Adipose tissue (tissue), 3 donors: ENCODE data around the gene C1orf21. TPM values are rescaled to one million over a fixed set of nuclear protein-coding genes. Genes with fewer than 3 reads are reported as not detected.
"Not testable (repeated sequence)": the region's sequence is repeated elsewhere in the genome, so short reads cannot be mapped to it uniquely, and the experiment has no call there.

ENCODE experiments used
- H3K27ac ChIP-seq: one replicate; pipeline ENCODE4 v1.5.1; 2013; ENCODE audit warnings: low read depth, low read length
- WGBS, 3 donors: extraction: QIAGEN DNeasy Blood & Tissue Kit; methylation state at CpG; one replicate each; pipeline ENCODE4 v1.1.7; 2013; 5-methylcytosine and 5-hydroxymethylcytosine counted together
- polyA plus RNA-seq, 3 donors: library from polyadenylated mRNA; stranded (reverse); fragments of 200-250 nt; gene quantifications; one replicate each; pipeline ENCODE4 v1.2.3, GENCODE V29; 2013
- donor health status: healthy with polysubstance abuse.
- donor health status: Bipolar disorder and iron deficiency.
- donor health status: healthy.

Gene C1orf21
- 10 to 100 TPM in 2 of 3 donors, 1 to 10 TPM in 1; 5.5 to 86.3 (median 24.1) TPM for polyA plus RNA-seq

GRCh38 chr1:184386312-184387068 lies at the start of gene C1orf21:
Gene C1orf21, plus strand, starts transcription at chr1:184387029. Its CDS starts 90,481 bp downstream, at chr1:184477510.
- 1% methylated on average over 44 to 72 of the region's 73 CpGs for WGBS, 3 donors
- peak within 1 kb of the TSS; percentile 55 for H3K27ac ChIP-seq

GRCh38 chr1:184337865-184338264 lies 49.0 kb upstream of the C1orf21 start:
- H3K27ac ChIP-seq = not testable (repeated sequence)
- 56 to 71% (median 58%) methylated on average over 1 of the region's 1 CpG for WGBS, 3 donors

GRCh38 chr1:184340984-184341383 lies 45.8 kb upstream of the C1orf21 start:
- H3K27ac ChIP-seq = no peak overlapping the region
- 88 to 91% (median 89%) methylated on average over 1 of the region's 1 CpG for WGBS, 3 donors

DNA sequence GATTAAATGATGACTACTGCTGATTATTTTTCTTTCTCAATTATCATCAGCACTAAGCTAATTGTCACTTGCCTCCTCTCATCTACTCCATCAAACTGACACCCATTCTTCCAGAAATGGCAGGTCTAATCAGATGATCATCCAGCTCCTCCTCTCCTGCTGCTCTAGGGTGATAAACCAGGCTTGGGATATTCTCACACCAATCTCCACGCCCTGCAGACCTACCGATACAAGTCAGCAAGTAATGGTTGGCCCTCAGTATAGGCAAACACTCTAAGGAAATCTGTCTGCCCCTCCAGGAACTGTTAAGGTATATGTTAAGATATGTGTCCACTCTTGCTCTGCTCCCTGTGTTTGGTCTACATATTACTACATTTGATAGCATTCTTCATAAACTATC lies 36.3 kb upstream of the C1orf21 start:
- 83 to 86% (median 83%) methylated on average over 2 of the region's 2 CpGs for WGBS, 3 donors
- H3K27ac ChIP-seq = no peak overlapping the region

GRCh38 chr1:184351416-184351975 lies 35.3 kb upstream of the C1orf21 start:
- no peak overlapping the region for H3K27ac ChIP-seq
- 73 to 95% (median 80%) methylated on average over 3 of the region's 3 CpGs for WGBS, 3 donors

- no peak overlapping the region for H3K27ac ChIP-seq
- 69 to 89% (median 80%) methylated on average over 1 of the region's 1 CpG for WGBS, 3 donors
These were observed 34.1 kb upstream of the C1orf21 start for GRCh38 chr1:184352776-184353175.

DNA sequence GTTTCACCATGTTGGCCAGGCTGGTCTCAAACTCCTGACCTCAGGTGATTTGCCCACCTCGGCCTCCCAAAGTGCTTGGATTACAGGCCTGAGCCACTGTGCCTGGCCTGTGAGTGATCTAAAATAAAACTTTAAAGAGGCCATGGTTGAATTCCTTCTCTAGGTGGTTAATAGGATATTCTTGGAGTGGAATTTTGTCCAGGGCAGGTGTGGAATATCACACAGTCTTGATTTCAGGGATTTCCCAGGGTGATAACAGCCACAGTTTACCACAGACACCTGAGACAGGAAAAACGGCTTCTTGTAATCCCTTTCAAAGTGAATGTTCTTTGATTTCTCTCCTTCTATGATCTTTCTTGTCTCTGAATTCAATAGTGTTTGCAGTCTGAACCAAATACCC lies 32.1 kb upstream of the C1orf21 start:
- no peak overlapping the region for H3K27ac ChIP-seq
- WGBS, 3 donors = 65 to 90% (median 90%) methylated on average over 2 of the region's 2 CpGs

DNA sequence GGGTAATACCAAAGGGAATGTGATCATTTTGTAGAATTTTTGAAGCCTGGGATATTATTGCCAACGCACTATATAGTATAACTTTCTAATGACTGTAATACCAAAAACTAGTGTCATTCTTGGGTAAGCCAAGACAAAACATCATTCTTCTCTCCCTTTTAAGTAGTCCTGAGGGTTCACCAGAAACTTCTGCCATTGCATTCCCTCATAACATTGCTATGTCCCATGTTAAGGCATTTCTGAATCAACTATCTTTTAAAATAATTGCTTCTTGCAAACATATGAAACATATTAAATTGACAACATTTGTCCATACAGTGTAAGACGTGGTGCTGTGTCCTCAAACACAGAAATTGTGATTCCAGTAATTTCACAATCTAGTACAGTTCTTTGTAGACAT lies 29.9 kb upstream of the C1orf21 start:
- 77 to 91% (median 84%) methylated on average over 2 of the region's 2 CpGs for WGBS, 3 donors
- H3K27ac ChIP-seq = no peak overlapping the region

DNA sequence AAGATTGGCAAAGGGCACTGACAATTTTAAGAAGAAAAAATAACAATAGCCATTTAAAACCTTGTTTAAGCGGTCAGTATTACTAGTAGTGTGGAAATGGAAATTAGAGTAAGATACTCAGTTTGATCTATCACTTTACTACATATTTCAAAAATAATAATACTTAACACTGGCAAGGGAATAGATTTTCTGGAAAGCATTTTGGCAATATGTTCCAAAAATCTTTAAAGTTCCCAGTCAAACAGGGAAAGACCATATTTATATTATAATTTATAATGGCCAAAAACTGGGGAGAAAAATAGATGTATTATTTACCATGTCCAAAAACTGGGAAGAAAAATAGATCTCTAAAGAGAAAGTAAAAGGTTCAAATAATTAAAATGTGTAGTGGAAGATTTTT lies 28.6 kb upstream of the C1orf21 start:
- WGBS, 3 donors = 86 to 95% (median 90%) methylated on average over 1 of the region's 1 CpG

GRCh38 chr1:184359909-184360308 lies 26.9 kb upstream of the C1orf21 start:
- WGBS, 3 donors = 89 to 97% (median 90%) methylated on average over 3 of the region's 3 CpGs
- H3K27ac ChIP-seq = no peak overlapping the region

More for the DNA sequence above, 28.6 kb upstream of the C1orf21 start:
- H3K27ac ChIP-seq = no peak overlapping the region

DNA sequence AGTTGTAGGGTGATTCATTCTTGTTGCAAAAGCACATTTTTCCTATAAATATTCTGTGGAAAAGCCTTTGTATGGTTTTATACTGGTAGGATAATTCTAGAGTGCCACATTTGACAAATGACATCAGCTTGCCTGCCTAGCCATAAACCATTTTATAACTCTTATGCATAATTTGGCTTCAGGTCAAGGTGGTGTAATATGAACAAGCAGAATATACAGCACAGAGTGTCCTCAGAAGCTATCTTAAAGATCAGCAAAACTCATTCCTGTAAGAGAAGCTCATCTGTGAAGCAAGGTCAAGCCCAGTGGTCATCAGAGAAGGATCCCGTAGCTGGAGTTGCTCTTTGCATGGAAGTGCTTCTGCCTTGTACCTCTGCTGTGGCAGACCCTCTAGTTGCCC lies 24.0 kb upstream of the C1orf21 start:
- WGBS, 3 donors = 92 to 95% (median 95%) methylated on average over 1 of the region's 1 CpG
- no peak overlapping the region for H3K27ac ChIP-seq

GRCh38 chr1:184365699-184366098 lies 21.1 kb upstream of the C1orf21 start:
- 97 to 99% (median 97%) methylated on average over 2 of the region's 2 CpGs for WGBS, 3 donors
- H3K27ac ChIP-seq = no peak overlapping the region

GRCh38 chr1:184366997-184367396 lies 19.8 kb upstream of the C1orf21 start:
- 63 to 76% (median 74%) methylated on average over 11 of the region's 11 CpGs for WGBS, 3 donors
- no peak overlapping the region for H3K27ac ChIP-seq

DNA sequence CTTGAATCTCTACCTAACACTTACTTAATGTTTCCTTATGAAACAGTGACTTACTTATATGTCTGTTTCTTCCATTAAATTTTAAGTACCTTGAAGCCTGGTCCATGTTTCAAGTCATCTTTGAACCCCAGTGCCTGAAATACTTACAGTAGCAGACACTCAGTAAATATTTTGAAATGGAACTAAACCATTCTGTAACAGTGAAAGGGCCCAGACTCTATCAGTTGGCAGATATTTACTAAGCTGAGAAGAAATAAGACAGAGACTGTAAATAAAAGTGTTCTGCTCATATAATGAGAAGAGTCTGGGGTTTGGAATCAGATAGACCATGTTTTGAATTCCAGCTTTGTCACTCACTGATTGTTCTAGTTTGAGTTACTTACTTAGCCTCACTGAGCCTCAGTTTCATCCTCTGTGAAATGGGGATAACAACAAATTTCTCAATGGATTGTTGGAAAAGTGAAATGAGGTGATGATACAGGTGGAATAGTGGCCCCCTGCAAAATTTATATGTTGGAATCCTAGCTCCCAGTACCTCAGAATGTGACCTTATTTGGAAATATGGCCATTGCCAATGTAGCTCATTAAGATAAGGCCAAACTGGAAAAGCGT lies 19.3 kb upstream of the C1orf21 start:
- whole genome bisulfite sequencing, 3 donors = 76 to 97% (median 90%) methylated on average over 1 of the region's 1 CpG
- no peak overlapping the region for H3K27ac ChIP-seq

DNA sequence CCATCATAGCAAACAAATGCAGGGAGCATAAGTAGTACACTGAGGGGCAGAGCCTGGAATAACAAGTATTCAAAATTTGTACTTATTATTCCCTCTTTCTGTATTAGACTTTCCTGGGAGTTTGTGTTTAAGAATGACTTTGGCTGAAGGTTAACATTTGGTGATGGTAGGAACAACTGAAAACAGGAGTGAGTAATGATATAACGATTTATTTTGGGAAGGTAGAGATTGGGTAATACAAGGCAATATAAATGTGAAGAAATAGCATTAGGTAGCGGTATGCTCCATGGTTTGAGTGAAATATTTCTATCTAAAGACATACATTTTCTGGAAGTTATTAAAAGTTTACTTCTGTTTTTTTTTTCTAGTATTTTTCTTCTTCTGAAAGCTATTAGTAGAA lies 18.5 kb upstream of the C1orf21 start:
- WGBS, 3 donors = 65 to 93% (median 69%) methylated on average over 2 of the region's 2 CpGs
- H3K27ac ChIP-seq = no peak overlapping the region

- 85 to 91% (median 85%) methylated on average over 4 of the region's 4 CpGs for WGBS, 3 donors
- no peak overlapping the region for H3K27ac ChIP-seq
These were observed 16.0 kb upstream of the C1orf21 start for GRCh38 chr1:184370850-184371249.

GRCh38 chr1:184373155-184373554 lies 13.7 kb upstream of the C1orf21 start:
- no peak overlapping the region for H3K27ac ChIP-seq
- 75 to 80% (median 75%) methylated on average over 4 of the region's 4 CpGs for WGBS, 3 donors

DNA sequence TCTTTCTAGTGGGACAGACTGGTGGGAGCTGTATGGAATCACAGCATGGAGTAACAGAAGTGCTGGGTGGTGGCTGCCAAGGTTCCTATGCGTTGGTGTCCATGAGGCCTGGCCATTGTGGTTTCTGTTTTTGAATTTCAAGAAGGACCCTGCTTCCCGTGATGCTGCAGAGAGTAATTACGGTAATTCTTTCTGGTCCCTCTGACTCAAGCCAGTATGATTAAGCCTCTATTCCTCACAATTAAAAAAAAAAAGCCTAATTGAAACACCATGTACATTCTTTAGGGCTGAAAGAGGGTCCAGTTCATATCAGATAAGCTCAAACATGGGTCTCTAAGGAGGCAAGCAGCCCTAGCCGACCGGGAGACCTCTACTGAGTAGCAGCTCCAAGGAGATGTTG lies 10.5 kb upstream of the C1orf21 start:
- H3K27ac ChIP-seq = no peak overlapping the region
- WGBS, 3 donors = 75 to 94% (median 93%) methylated on average over 5 of the region's 5 CpGs

DNA sequence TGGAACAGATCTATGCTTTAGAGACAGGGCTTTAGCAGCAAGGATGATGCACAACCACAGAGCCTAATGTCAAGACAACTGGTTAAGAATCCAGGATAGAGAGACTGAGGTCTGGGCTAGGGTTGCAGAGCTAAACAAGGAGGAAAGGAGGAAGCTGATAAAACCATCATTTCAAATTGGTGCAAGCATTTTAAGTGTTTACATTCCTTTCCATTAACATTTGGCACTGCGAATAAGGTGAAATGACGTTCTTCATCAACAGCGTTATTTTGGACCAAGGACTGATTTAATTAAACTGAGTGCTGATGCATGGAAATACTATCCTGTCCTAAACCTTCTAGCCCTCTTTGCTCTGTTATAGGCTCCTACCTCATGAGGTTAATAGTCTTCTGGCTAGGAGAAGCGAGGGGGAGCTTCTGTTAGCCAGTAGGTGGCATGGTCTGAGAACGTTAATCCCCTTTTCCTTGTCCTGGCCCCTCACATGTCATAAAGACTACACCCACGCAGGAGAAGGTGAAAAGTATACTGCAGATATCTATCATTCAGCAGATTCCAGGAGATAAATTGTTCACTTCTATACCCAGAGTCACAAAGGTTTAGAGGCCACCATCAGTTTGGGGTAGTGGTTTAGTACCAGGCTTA lies 7.6 kb upstream of the C1orf21 start:
- H3K27ac ChIP-seq = no peak overlapping the region

More for the DNA sequence above, 7.6 kb upstream of the C1orf21 start:
- WGBS, 3 donors = 50 to 61% (median 57%) methylated on average over 6 of the region's 6 CpGs
